Renal cortex interstitium (tissue), 15 donors: ENCODE measurements around the gene PEX3. TPM values are rescaled to one million over a fixed set of nuclear protein-coding genes. Genes with fewer than 3 reads are reported as not detected.
A peak's percentile ranks its signal among the peaks of the same experiment; 100 is the strongest.

ENCODE experiments used
- DNase-seq, 11 donors: peaks; one replicate each; pipeline ENCODE4 v3.0.0-alpha.2; 2013; ENCODE audit warnings: low read depth in 9 of 11, low spot score in 4 of 11; ENCODE audit errors: extremely low read depth in 1 of 11
- long read RNA-seq, 16 experiments: transcript quantifications; one replicate each; lab custom pipeline, GENCODE V29; 2026
- polyA plus RNA-seq, 3 donors: library from polyadenylated mRNA; unstranded; fragments of 120-200 nt; gene quantifications; one replicate each; pipeline ENCODE4 v1.2.1, GENCODE V29; 2013; ENCODE audit not compliant: insufficient read length in 3 of 3

The PEX3 gene, protein sequence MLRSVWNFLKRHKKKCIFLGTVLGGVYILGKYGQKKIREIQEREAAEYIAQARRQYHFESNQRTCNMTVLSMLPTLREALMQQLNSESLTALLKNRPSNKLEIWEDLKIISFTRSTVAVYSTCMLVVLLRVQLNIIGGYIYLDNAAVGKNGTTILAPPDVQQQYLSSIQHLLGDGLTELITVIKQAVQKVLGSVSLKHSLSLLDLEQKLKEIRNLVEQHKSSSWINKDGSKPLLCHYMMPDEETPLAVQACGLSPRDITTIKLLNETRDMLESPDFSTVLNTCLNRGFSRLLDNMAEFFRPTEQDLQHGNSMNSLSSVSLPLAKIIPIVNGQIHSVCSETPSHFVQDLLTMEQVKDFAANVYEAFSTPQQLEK
- 10 to 100 TPM; 33.4 to 44.3 (median 40.6) TPM for polyA plus RNA-seq
- long read RNA-seq, donor 1, transcript PEX3-201 (12 exons, 1,969 nt), result major isoform, 5 of 6 reads
- long read RNA-seq, donor 1, partial matches to known transcripts, result 0 of 6 reads
- long read RNA-seq, donor 1, other reads (novel, unspliced or antisense), result 0 of 6 reads
- long read RNA-seq, donor 2, transcript PEX3-201 (12 exons, 1,969 nt), result major isoform, 9 of 11 reads
- long read RNA-seq, donor 2, partial matches to known transcripts, result 0 of 11 reads
- long read RNA-seq, donor 2, other reads (novel, unspliced or antisense), result 0 of 11 reads
- long read RNA-seq, donor 3, transcript PEX3-201 (12 exons, 1,969 nt), result major isoform, 21 of 21 reads
- long read RNA-seq, donor 3, partial matches to known transcripts, result 0 of 21 reads
- long read RNA-seq, donor 3, other reads (novel, unspliced or antisense), result 0 of 21 reads
- long read RNA-seq, donor 4, transcript PEX3-201 (12 exons, 1,969 nt), result major isoform, 13 of 15 reads
- long read RNA-seq, donor 4, partial matches to known transcripts, result 0 of 15 reads
- long read RNA-seq, donor 4, other reads (novel, unspliced or antisense), result 0 of 15 reads
- long read RNA-seq, donor 5, result 0 reads
- long read RNA-seq, donor 6, transcript PEX3-201 (12 exons, 1,969 nt), result major isoform, 13 of 14 reads
- long read RNA-seq, donor 6, partial matches to known transcripts, result 0 of 14 reads
- long read RNA-seq, donor 6, other reads (novel, unspliced or antisense), result 0 of 14 reads
- long read RNA-seq, donor 7, transcript PEX3-201 (12 exons, 1,969 nt), result major isoform, 7 of 8 reads
- long read RNA-seq, donor 7, partial matches to known transcripts, result 0 of 8 reads
- long read RNA-seq, donor 7, other reads (novel, unspliced or antisense), result 0 of 8 reads
- long read RNA-seq, donor 8, result 0 reads
- long read RNA-seq, donor 9, transcript PEX3-201 (12 exons, 1,969 nt), result major isoform, 12 of 12 reads
- long read RNA-seq, donor 9, partial matches to known transcripts, result 0 of 12 reads
- long read RNA-seq, donor 9, other reads (novel, unspliced or antisense), result 0 of 12 reads
- long read RNA-seq, donor 10, transcript PEX3-201 (12 exons, 1,969 nt), result major isoform, 14 of 14 reads
- long read RNA-seq, donor 10, partial matches to known transcripts, result 0 of 14 reads
- long read RNA-seq, donor 10, other reads (novel, unspliced or antisense), result 0 of 14 reads
- long read RNA-seq, donor 11, transcript PEX3-201 (12 exons, 1,969 nt), result major isoform, 9 of 14 reads
- long read RNA-seq, donor 11, partial matches to known transcripts, result 5 of 14 reads
- long read RNA-seq, donor 11, other reads (novel, unspliced or antisense), result 0 of 14 reads
- long read RNA-seq, donor 12, partial matches to known transcripts, result 0 of 5 reads
- long read RNA-seq, donor 12, other reads (novel, unspliced or antisense), result 0 of 5 reads
- long read RNA-seq, donor 13, result 0 reads
- long read RNA-seq, donor 14, transcript PEX3-201 (12 exons, 1,969 nt), result major isoform, 9 of 9 reads
- long read RNA-seq, donor 14, partial matches to known transcripts, result 0 of 9 reads
- long read RNA-seq, donor 14, other reads (novel, unspliced or antisense), result 0 of 9 reads
- long read RNA-seq, donor 15, transcript PEX3-201 (12 exons, 1,969 nt), result major isoform, 8 of 8 reads
- long read RNA-seq, donor 15, partial matches to known transcripts, result 0 of 8 reads
- long read RNA-seq, donor 15, other reads (novel, unspliced or antisense), result 0 of 8 reads
- long read RNA-seq, donor 16, transcript PEX3-201 (12 exons, 1,969 nt), result major isoform, 40 of 44 reads
- long read RNA-seq, donor 16, partial matches to known transcripts, result 0 of 44 reads
- long read RNA-seq, donor 16, other reads (novel, unspliced or antisense), result 0 of 44 reads

GRCh38 chr6:143450453-143451371 lies at the start of gene PEX3, which contains the start of gene ADAT2:
Gene PEX3, plus strand, starts transcription at chr6:143450805. Its CDS starts 238 bp downstream, at chr6:143451043.
Gene ADAT2, minus strand, starts transcription at chr6:143450695. Its CDS starts 37 bp downstream, at chr6:143450658.
- DNase-seq, result peak; percentile 62 to 91 (median 88)

- no peak for DNase-seq
These were observed 49.5 kb upstream of the PEX3 start for GRCh38 chr6:143401068-143401446.

DNA sequence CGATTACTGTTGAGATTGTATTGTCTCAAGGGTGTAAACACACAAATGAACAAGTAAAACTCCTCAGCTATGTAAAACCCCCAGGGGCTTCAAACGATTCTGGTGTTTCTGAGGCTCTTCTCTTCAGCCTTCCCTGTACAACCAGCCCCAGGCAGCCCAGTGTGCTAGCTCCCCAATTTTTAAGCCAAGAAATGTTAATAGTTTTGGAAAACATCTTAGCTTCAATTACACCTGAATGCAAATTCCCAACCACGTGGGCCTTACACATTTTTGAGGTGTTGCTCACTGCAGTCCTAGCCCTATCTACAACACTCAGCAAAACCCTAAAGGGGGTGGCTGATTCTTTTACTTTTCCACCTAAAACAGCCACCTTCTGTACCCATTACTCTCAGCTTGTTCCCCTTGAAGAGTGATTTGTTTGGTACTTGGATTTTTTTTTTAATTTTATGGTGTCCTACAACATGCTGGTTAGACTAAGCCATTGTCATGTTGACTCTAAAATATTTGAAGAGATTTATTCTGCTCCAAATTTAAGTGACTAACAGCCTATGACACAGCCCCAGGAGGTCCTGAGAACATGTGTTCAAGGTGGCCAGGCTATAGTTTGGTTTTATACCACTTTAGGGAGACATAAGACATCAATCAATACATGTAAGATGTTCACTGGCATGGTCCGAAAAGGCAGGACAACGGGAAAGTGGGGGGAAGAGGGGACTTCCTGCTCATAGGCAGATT lies 48.8 kb upstream of the PEX3 start:
- DNase-seq, result no peak

GRCh38 chr6:143402721-143403336 lies 47.8 kb upstream of the PEX3 start:
- no peak for DNase-seq

- DNase-seq, result no peak
These were observed 45.0 kb upstream of the PEX3 start for GRCh38 chr6:143405373-143406154.

DNA sequence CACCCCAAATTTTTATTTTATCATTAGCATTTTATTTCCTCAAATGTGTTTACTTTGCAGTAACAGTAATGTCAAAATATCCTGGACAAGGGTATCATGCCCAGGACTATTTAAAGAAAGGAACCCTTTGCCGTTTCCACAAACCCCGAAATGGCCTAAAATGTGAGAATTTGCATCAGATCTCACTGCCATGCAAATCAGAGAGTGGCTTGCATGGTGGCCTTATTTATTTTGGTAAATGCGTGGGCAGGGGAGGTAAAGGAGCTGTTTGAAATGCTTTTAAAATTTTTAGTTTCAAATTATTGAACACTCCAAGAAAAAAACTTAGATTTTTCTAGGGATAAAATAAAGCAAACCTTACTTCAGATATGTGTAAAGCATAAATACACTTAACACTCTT lies 43.9 kb upstream of the PEX3 start:
- DNase-seq, result no peak

GRCh38 chr6:143408151-143408786 lies 42.3 kb upstream of the PEX3 start:
- DNase-seq, result no peak

DNA sequence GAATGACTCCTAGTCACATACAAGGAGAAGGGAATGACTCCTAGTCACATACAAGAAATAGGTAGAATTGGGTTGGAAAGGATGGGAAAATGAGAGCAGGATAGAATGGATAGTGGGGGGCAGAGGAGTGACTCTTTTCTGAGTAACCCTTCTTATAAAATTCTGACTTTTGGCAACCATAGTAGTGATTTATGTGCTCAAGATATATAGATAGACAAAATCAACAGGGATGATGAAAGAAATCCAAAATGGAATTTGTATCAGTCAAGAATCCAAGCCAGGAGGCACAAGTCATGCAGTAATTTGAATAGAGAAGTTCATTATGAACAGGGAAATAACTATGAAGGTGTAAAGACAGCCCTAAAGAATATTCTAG lies 41.8 kb upstream of the PEX3 start:
- no peak for DNase-seq

- DNase-seq, result no peak
These were observed 39.7 kb upstream of the PEX3 start for GRCh38 chr6:143410859-143411270.

GRCh38 chr6:143414769-143415168 lies 35.8 kb upstream of the PEX3 start:
- no peak for DNase-seq

DNA sequence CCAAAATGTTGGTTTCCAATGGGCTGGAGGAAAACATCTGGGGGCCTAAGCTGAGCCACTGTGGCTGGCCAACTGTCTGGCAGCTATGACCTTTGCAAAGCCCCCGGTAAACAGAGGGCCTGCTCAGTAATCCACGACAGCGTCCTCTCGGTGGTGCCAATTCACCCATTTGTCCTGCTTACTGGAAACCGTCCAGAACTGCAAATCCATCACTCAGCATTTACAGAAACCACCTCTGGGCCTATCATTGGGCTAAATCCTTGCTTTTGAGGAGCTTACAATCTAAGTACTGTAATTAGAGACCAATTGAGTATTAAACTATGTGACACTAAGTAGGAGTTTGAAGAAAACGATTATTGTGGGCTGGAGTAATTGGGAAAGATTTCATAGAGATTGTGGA lies 31.1 kb upstream of the PEX3 start:
- no peak for DNase-seq

DNA sequence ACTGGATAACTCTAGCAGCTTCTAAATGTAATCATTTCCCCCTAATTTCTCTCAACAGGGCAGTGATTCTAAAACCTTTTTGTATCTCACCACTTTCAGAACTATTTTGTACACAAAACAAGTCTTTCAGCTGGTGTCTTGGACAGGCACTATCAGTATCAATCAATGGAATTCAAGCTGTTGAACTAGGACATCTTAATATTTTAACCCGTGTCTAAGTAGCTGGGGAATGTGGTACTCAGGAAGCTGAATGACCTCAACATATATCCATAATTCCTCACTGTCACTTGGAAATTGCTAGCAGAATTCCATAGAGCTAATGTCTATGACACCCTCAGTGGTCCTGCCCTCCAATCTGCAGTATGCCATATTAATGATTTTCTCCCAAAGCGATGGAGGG lies 24.6 kb upstream of the PEX3 start:
- DNase-seq, result no peak

- DNase-seq, result peak; percentile 65 to 84 (median 74)
These were observed 23.3 kb upstream of the PEX3 start for GRCh38 chr6:143427109-143427817.
